H1 (cell line): Measurements from ENCODE around the gene CES4A. TPM values are rescaled to one million over a fixed set of nuclear protein-coding genes. Genes with fewer than 3 reads are reported as not detected.

Experiments
- CTCF ChIA-PET: fragments of 300-600 bp; sonication (Branson Sonifier 250); formaldehyde crosslinking; loops from one replicate; lab custom pipeline; 2021; ENCODE audit not compliant: partially characterized antibody; lab: Charles Lee
- POLR2A ChIA-PET: fragments of 300-600 bp; sonication (Branson Sonifier 250); formaldehyde crosslinking; loops from one replicate; lab custom pipeline; 2021; ENCODE audit warnings: inconsistent platforms; ENCODE audit not compliant: partially characterized antibody; lab: Charles Lee
- DNase-seq, 2 experiments: peaks; one replicate each; pipeline versions ENCODE4 v3.0.0 to v3.0.0-alpha.2; 2010 to 2022; ENCODE audit warnings: low spot score in 2 of 2, low read depth in 1 of 2, mixed read lengths in 1 of 2
- FAIRE-seq: peaks from 2 replicates; lab custom pipeline; 2011; peaks lifted over from hg19 to GRCh38; lab: Jason Lieb, UNC
- H2AFZ ChIP-seq: 2 replicates; pipeline ENCODE4 v1.8.1; 2012; ENCODE audit warnings: low read length, inconsistent platforms
- H2AK5ac ChIP-seq: 2 replicates; pipeline ENCODE4 v1.6.1; 2013; ENCODE audit warnings: low read depth, low read length
- H2BK120ac ChIP-seq: replicated peaks from 2 replicates; pipeline ENCODE3; 2013; ENCODE audit warnings: low read depth, low read length, inconsistent platforms
- H2BK12ac ChIP-seq: 2 replicates; pipeline ENCODE4 v1.6.1; 2013; ENCODE audit warnings: low read depth, low read length
- H2BK15ac ChIP-seq: 2 replicates; pipeline ENCODE4 v1.6.1; 2013; ENCODE audit warnings: low read length
- H2BK20ac ChIP-seq: 2 replicates; pipeline ENCODE4 v1.6.1; 2013; ENCODE audit warnings: low read length
- H2BK5ac ChIP-seq: 2 replicates; pipeline ENCODE4 v1.6.1; 2013; ENCODE audit warnings: low read depth, low read length
- H3K14ac ChIP-seq: 2 replicates; pipeline ENCODE4 v1.6.1; 2013; ENCODE audit warnings: inconsistent platforms; ENCODE audit not compliant: insufficient read length
- H3K18ac ChIP-seq: 2 replicates; pipeline ENCODE4 v1.6.1; 2013; ENCODE audit warnings: low read length; ENCODE audit errors: extremely low read depth
- H3K23ac ChIP-seq: 2 replicates; pipeline ENCODE4 v1.6.1; 2013; ENCODE audit warnings: inconsistent platforms; ENCODE audit not compliant: insufficient read length
- H3K23me2 ChIP-seq: 2 replicates; pipeline ENCODE4 v1.6.1; 2013; ENCODE audit warnings: low read depth, low read length
- H3K27ac ChIP-seq: 2 replicates; pipeline ENCODE4 v1.6.1; 2011; ENCODE audit warnings: low read depth, low read length, inconsistent platforms
- H3K27me3 ChIP-seq, 4 experiments: replicated peaks in 1 of 4; 1 replicate in 1 of 4; 2 replicates in 3 of 4; pipeline versions ENCODE4 v1.6.1 to v1.8.1; 2011 to 2013; ENCODE audit warnings: low read length in 3 of 4, mild to moderate bottlenecking in 3 of 4, inconsistent platforms in 2 of 4, mixed read lengths in 2 of 4, moderate library complexity in 1 of 4; ENCODE audit not compliant: control insufficient read depth in 3 of 4, insufficient read depth in 3 of 4; ENCODE audit errors: extremely low read depth in 1 of 4
- H3K36me3 ChIP-seq, 4 experiments: 2 replicates each; pipeline versions ENCODE4 v1.6.1 to v1.8.1; 2011 to 2013; ENCODE audit warnings: mild to moderate bottlenecking in 4 of 4, low read length in 3 of 4, moderate library complexity in 2 of 4, control low read depth in 1 of 4, inconsistent platforms in 1 of 4; ENCODE audit not compliant: insufficient read depth in 4 of 4, control insufficient read depth in 2 of 4
- H3K4ac ChIP-seq: replicated peaks from 2 replicates; pipeline ENCODE3; 2013; ENCODE audit warnings: low read length, low read depth, mixed read lengths, inconsistent platforms; ENCODE audit not compliant: insufficient read length
- H3K4me1 ChIP-seq, 4 experiments: replicated peaks in 1 of 4; 1 replicate in 1 of 4; 2 replicates in 3 of 4; pipeline versions ENCODE4 v1.6.1 to v1.8.1; 2011 to 2013; ENCODE audit warnings: low read length in 3 of 4, inconsistent platforms in 2 of 4, mixed read lengths in 1 of 4; ENCODE audit not compliant: insufficient read depth in 4 of 4, control insufficient read depth in 3 of 4
- H3K4me2 ChIP-seq, 2 experiments: 2 replicates each; pipeline versions ENCODE4 v1.6.1 to v1.8.1; 2011 to 2013; ENCODE audit warnings: low read depth in 2 of 2, low read length in 2 of 2, control low read depth in 1 of 2, inconsistent platforms in 1 of 2, mild to moderate bottlenecking in 1 of 2; ENCODE audit not compliant: insufficient read depth in 1 of 2
- H3K4me3 ChIP-seq, 4 experiments: fragments of 200-600, 300-600 bp in 1 of 4; sonication (generic), shearing (Covaris generic), sonication (Bioruptor Twin) in 1 of 4; 2 replicates each; pipeline versions ENCODE4 v1.5.1 to v1.8.1; 2011 to 2016; ENCODE audit warnings: low read length in 4 of 4, low read depth in 3 of 4, control low read depth in 2 of 4, inconsistent platforms in 2 of 4, mild to moderate bottlenecking in 2 of 4, mixed read lengths in 1 of 4, moderate library complexity in 1 of 4; ENCODE audit not compliant: insufficient read depth in 2 of 4; ENCODE audit errors: extremely low read depth in 1 of 4
- H3K56ac ChIP-seq: replicated peaks from 2 replicates; pipeline ENCODE3; 2013; ENCODE audit warnings: low read depth, mild to moderate bottlenecking, mixed read lengths, low read length, inconsistent platforms; ENCODE audit not compliant: insufficient read length
- H3K79me1 ChIP-seq: 2 replicates; pipeline ENCODE4 v1.6.1; 2013; ENCODE audit warnings: low read depth, low read length, control low read depth
- H3K79me2 ChIP-seq, 2 experiments: 2 replicates each; pipeline versions ENCODE4 v1.6.1 to v1.8.1; 2012 to 2013; ENCODE audit warnings: low read length in 2 of 2, mild to moderate bottlenecking in 2 of 2, inconsistent platforms in 1 of 2; ENCODE audit not compliant: insufficient read depth in 2 of 2, control insufficient read depth in 1 of 2
- H3K9ac ChIP-seq, 4 experiments: replicated peaks in 1 of 4; 1 replicate in 1 of 4; 2 replicates in 3 of 4; pipeline versions ENCODE4 v1.6.1 to v1.8.1; 2011 to 2013; ENCODE audit warnings: low read depth in 3 of 4, low read length in 3 of 4, control low read depth in 2 of 4, mild to moderate bottlenecking in 2 of 4, moderate library complexity in 2 of 4, inconsistent platforms in 1 of 4; ENCODE audit errors: extremely low read depth in 1 of 4
- H3K9me3 ChIP-seq, 2 experiments: 2 replicates each; pipeline versions ENCODE4 v1.6.1 to v1.8.1; 2012 to 2013; ENCODE audit warnings: mild to moderate bottlenecking in 2 of 2, moderate library complexity in 2 of 2, control low read depth in 1 of 2, inconsistent platforms in 1 of 2, low read depth in 1 of 2, low read length in 1 of 2, mixed read lengths in 1 of 2; ENCODE audit not compliant: insufficient read depth in 2 of 2
- H4K20me1 ChIP-seq, 2 experiments: replicated peaks in 1 of 2; 2 replicates each; pipeline versions ENCODE3 to v1.8.1; 2011 to 2013; ENCODE audit warnings: inconsistent platforms in 2 of 2, low read length in 2 of 2, mild to moderate bottlenecking in 1 of 2; ENCODE audit not compliant: insufficient read depth in 2 of 2, control insufficient read depth in 1 of 2
- H4K5ac ChIP-seq: 2 replicates; pipeline ENCODE4 v1.6.1; 2013; ENCODE audit warnings: low read length, low read depth, mixed read lengths, inconsistent platforms; ENCODE audit not compliant: insufficient read length
- H4K8ac ChIP-seq: 2 replicates; pipeline ENCODE4 v1.8.0; 2013; ENCODE audit warnings: mild to moderate bottlenecking, moderate library complexity, low read length, inconsistent platforms; ENCODE audit not compliant: insufficient read depth; ENCODE audit errors: extremely low read depth
- H4K91ac ChIP-seq: replicated peaks from 2 replicates; pipeline ENCODE3; 2013; ENCODE audit warnings: low read length, mixed read lengths, inconsistent platforms; ENCODE audit not compliant: insufficient read length
- CTCF ChIP-seq, 3 experiments: IDR thresholded peaks; 1 replicate in 2 of 3; 2 replicates in 1 of 3; pipeline versions ENCODE4 v1.5.1 to v1.6.1; 2011; ENCODE audit warnings: low read length in 3 of 3, mild to moderate bottlenecking in 3 of 3, inconsistent platforms in 2 of 3, low read depth in 1 of 3, moderate library complexity in 1 of 3; ENCODE audit not compliant: insufficient read depth in 1 of 3; ENCODE audit errors: control extremely low read depth in 1 of 3
- NANOG ChIP-seq: IDR thresholded peaks from 2 replicates; pipeline ENCODE4 v1.6.1; 2011; ENCODE audit warnings: low read length, low read depth, mild to moderate bottlenecking, inconsistent platforms; ENCODE audit not compliant: insufficient read depth, poor library complexity, severe bottlenecking
- SIN3A ChIP-seq, 2 experiments: IDR thresholded peaks in 1 of 2; conservative IDR thresholded peaks in 1 of 2; 2 replicates each; pipeline ENCODE4 v1.6.1; 2011 to 2012; ENCODE audit warnings: low read length in 2 of 2, improper control_type of control experiment in 1 of 2, low read depth in 1 of 2, mild to moderate bottlenecking in 1 of 2
- SIRT6 ChIP-seq: IDR thresholded peaks from one replicate; pipeline ENCODE4 v1.7.1; 2012; ENCODE audit warnings: low read length, inconsistent platforms
- SIX5 ChIP-seq: IDR thresholded peaks from 2 replicates; pipeline ENCODE4 v1.6.1; 2011; ENCODE audit warnings: mild to moderate bottlenecking, low read depth, low read length
- SRF ChIP-seq: IDR thresholded peaks from 2 replicates; pipeline ENCODE4 v1.6.1; 2011; ENCODE audit warnings: mild to moderate bottlenecking, low read depth, low read length, moderate library complexity
- TCF12 ChIP-seq: IDR thresholded peaks from 2 replicates; pipeline ENCODE4 v1.6.1; 2011; ENCODE audit warnings: low read depth, mild to moderate bottlenecking, low read length
- TEAD4 ChIP-seq: IDR thresholded peaks from 2 replicates; pipeline ENCODE4 v1.6.1; 2012; ENCODE audit warnings: low read depth, low read length, inconsistent platforms, mixed read lengths
- polyA plus RNA-seq, 7 experiments: library from polyadenylated mRNA; depleted of rRNA in 3 of 7; stranded (reverse) in 5 of 7; unstranded in 2 of 7; fragments of >200 nt in 5 of 7; fragments of 200-250 nt in 2 of 7; gene quantifications; 1 replicate in 5 of 7; 2 replicates in 1 of 7; 4 replicates in 1 of 7; pipeline versions ENCODE4 v1.2.1 to v1.2.3, GENCODE V29; 2011 to 2013; ENCODE audit warnings: missing spikeins in 2 of 7, mixed read lengths in 2 of 7
- total RNA-seq: library from RNA; stranded (reverse); fragmentation: NEBNext Ultra II Directional; extraction: Animal tissue kit (Norgen Biotek cat#: 25700); gene quantifications from 2 replicates; pipeline ENCODE4 v1.2.1, GENCODE V29; 2021

CES4A gene
- total and polyA plus RNA-seq, 2 of the 8 experiments (the other 6 are each of a cell fraction or from before 2014, with no cell fraction given): 0.93 to 1.5 TPM

- FAIRE-seq: no peak
- Histone ChIP-seq H2BK5ac (no peak overlapping the region), H3K56ac (no peak overlapping the region), H3K4me2 (no peak overlapping the region), H3K4me1 (peaks cover 0 to 6% (median 4%) of the 10 kb centered on the region in 4 experiments; a peak in 4 of 7 replicates), H3K27ac (no peak overlapping the region), H3K4ac (no peak overlapping the region), H2BK12ac (no peak overlapping the region), H2BK20ac (0 out of 2 replicates have a peak overlapping the region, but pooled peaks have one; percentile 56), H4K8ac (no peak overlapping the region), H3K18ac (no peak overlapping the region), H3K79me1 (no peaks in the 10 kb centered on the region), H3K79me2 (no peaks in the 10 kb centered on the region), H3K9me3 (no peaks in the 10 kb centered on the region), H4K5ac (no peak overlapping the region), H2BK15ac (no peak overlapping the region), H3K27me3 (peaks cover 16 to 37% (median 29%) of the 10 kb centered on the region in 4 experiments), H3K23ac (no peak overlapping the region), H2AFZ (no peak overlapping the region), H3K36me3 (no peaks in the 10 kb centered on the region), H3K14ac (no peak overlapping the region), H4K91ac (no peak overlapping the region), H3K4me3 (no peak overlapping the region), H2AK5ac (no peak overlapping the region), H2BK120ac (no peak overlapping the region), H4K20me1 (no peaks in the 10 kb centered on the region), H3K23me2 (peaks cover 11% of the 10 kb centered on the region; the same call in 1 of the 2 replicates), H3K9ac (no peak overlapping the region)
- ChIA-PET POLR2A (interaction anchor here (1.1 kb wide), 1 partner anchor 88 kb away, joined by 4 read pairs; no protein-coding TSS in a partner anchor), CTCF (interaction anchor here (0.6 to 10.2 kb wide), 18 partner anchors 9 to 169 kb away, joined by 3 to 164 read pairs (median 5); partner anchors contain the start of genes B3GNT9, CBFB, CES3 and FBXL8)
- DNase-seq: no peak
- TF ChIP-seq TEAD4 (no peak), SRF (no peak), SIN3A (conservative IDR thresholded peaks at IDR 0.05 in 1 of 2, IDR thresholded peaks at IDR 0.05 in 1 of 2; ENCODE audit: low read depth in 1 of 2, low read length in 2 of 2) (no peak), SIRT6 (no peak), TCF12 (no peak), CTCF (IDR thresholded peaks at IDR 0.05; ENCODE audit: control extremely low read depth in 1 of 3, insufficient read depth in 1 of 3, low read depth in 1 of 3, low read length in 3 of 3) (no peak), NANOG (no peak), SIX5 (no peak)
Measured at GRCh38 chr16:67016143-67016542, 27.8 kb downstream of the CES4A start.
